Measurements from ENCODE around the gene KMT2B. TPM values are rescaled to one million over a fixed set of nuclear protein-coding genes. Genes with fewer than 3 reads are reported as not detected.

The KMT2B gene
- total and polyA plus RNA-seq, 2 donors (not counting 1 experiment from before 2014, with no cell fraction given), result 85.6 to 96.9 TPM

DNA sequence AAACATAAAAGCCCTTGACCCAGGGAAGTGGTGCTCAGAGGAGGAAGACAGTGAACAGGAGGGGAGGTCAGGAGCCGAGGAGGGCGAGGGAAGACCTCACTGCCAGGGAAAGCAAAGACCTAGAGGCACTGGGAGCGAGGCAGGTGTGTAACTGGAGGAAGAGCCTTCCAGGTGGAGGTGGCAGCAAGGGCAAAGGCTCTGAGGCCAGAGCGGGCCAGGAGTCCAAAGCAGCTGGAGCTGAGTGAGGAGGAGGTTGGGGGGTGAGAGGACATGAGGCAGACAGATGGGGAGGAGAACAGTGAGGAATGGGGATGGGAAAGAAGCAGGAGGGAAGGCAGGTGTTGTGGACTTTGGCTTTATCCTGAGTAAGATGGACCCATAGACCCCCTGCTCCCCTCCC, 47.8 kb upstream of the KMT2B start:
- H3K9ac ChIP-seq (ENCODE audit: low read length), result no peak overlapping the region
- Mint-ChIP-seq H3K9me3 (ENCODE audit: insufficient read depth) (no peaks in the 10 kb centered on the region), H3K27ac (no peak overlapping the region), H3K4me3 (no peak overlapping the region), H3K27me3 (peaks cover 26% of the 10 kb centered on the region), H3K4me1 (peaks cover 7% of the 10 kb centered on the region)
- TF ChIP-seq CTCF (IDR thresholded peaks at IDR 0.05) (no peak), EZH2 (IDR thresholded peaks at IDR 0.05; ENCODE audit: borderline replicate concordance, insufficient read depth, low read depth, low read length, poor library complexity, severe bottlenecking) (no peak)
- H3K9me3 ChIP-seq (ENCODE audit: control extremely low read depth in 1 of 3, control insufficient read depth in 2 of 3, insufficient read depth in 1 of 3, low read length in 2 of 3), result peaks cover 0 to 11% (median 0%) of the 10 kb centered on the region in 3 donors
- intact Hi-C loops (cut with micrococcal nuclease), result no loop called here
- 66% methylated on average over 4 of the region's 4 CpGs for WGBS (ENCODE audit: insufficient coverage)
- H3K4me2 ChIP-seq (replicated peaks; ENCODE audit: low read depth, low read length, poor library complexity, severe bottlenecking), result no peak overlapping the region
- H3K79me2 ChIP-seq (ENCODE audit: control insufficient read depth, insufficient read depth, low read length), result no peaks in the 10 kb centered on the region
- POLR2A ChIA-PET, result no interaction called here
- DNase-seq (no peak), ATAC-seq (ENCODE audit: low read depth) (no peak)
- H2AFZ ChIP-seq (ENCODE audit: insufficient read depth, low read depth, low read length, poor library complexity, severe bottlenecking), result no peak overlapping the region
- H3K27ac ChIP-seq (ENCODE audit: low read length in 2 of 2), result no peak overlapping the region
- CTCF ChIA-PET, result no interaction called here
- H3K27me3 ChIP-seq (replicated peaks in 1 of 4; ENCODE audit: control extremely low read depth in 1 of 4, control insufficient read depth in 3 of 4, insufficient read depth in 4 of 4, low read length in 3 of 4), result peaks cover 0 to 34% (median 13%) of the 10 kb centered on the region in 4 experiments
- H3K4me3 ChIP-seq (ENCODE audit: control extremely low read depth in 1 of 5, extremely low read depth in 1 of 5, insufficient read depth in 1 of 5, low read depth in 2 of 5, low read length in 4 of 5), result no peak overlapping the region
- H3K4me1 ChIP-seq (ENCODE audit: control insufficient read depth in 2 of 2, insufficient read depth in 2 of 2, low read length in 2 of 2), result peaks cover 8 to 9% of the 10 kb centered on the region in 2 donors
- H3K36me3 ChIP-seq (replicated peaks in 1 of 2; ENCODE audit: control extremely low read depth in 1 of 2, control insufficient read depth in 1 of 2, extremely low read depth in 1 of 2, insufficient read depth in 2 of 2, low read length in 1 of 2), result peaks cover 0 to 8% of the 10 kb centered on the region in 2 experiments
- no peaks in the 10 kb centered on the region for H4K20me1 ChIP-seq (ENCODE audit: control insufficient read depth, insufficient read depth, low read length, poor library complexity, severe bottlenecking)

GRCh38 chr19:35670686-35671085, 47.1 kb upstream of the KMT2B start:
- Histone ChIP-seq H3K4me1 (ENCODE audit: control insufficient read depth in 2 of 2, insufficient read depth in 2 of 2, low read length in 2 of 2) (peaks cover 8 to 9% of the 10 kb centered on the region in 2 donors), H2AFZ (ENCODE audit: insufficient read depth, low read depth, low read length, poor library complexity, severe bottlenecking) (no peak overlapping the region), H3K27ac (ENCODE audit: low read length in 2 of 2) (no peak overlapping the region), H3K79me2 (ENCODE audit: control insufficient read depth, insufficient read depth, low read length) (no peaks in the 10 kb centered on the region), H3K9ac (ENCODE audit: low read length) (no peak overlapping the region), H3K27me3 (replicated peaks in 1 of 4; ENCODE audit: control extremely low read depth in 1 of 4, control insufficient read depth in 3 of 4, insufficient read depth in 4 of 4, low read length in 3 of 4) (peaks cover 0 to 37% (median 13%) of the 10 kb centered on the region in 4 experiments), H4K20me1 (ENCODE audit: control insufficient read depth, insufficient read depth, low read length, poor library complexity, severe bottlenecking) (no peaks in the 10 kb centered on the region), H3K9me3 (ENCODE audit: control extremely low read depth in 1 of 3, control insufficient read depth in 2 of 3, insufficient read depth in 1 of 3, low read length in 2 of 3) (peaks cover 0 to 11% (median 0%) of the 10 kb centered on the region in 3 donors), H3K4me3 (ENCODE audit: control extremely low read depth in 1 of 5, extremely low read depth in 1 of 5, insufficient read depth in 1 of 5, low read depth in 2 of 5, low read length in 4 of 5) (no peak overlapping the region), H3K4me2 (replicated peaks; ENCODE audit: low read depth, low read length, poor library complexity, severe bottlenecking) (no peak overlapping the region), H3K36me3 (replicated peaks in 1 of 2; ENCODE audit: control extremely low read depth in 1 of 2, control insufficient read depth in 1 of 2, extremely low read depth in 1 of 2, insufficient read depth in 2 of 2, low read length in 1 of 2) (peaks cover 0 to under 1% of the 10 kb centered on the region in 2 experiments)
- ChIA-PET POLR2A (interaction anchor here (0.6 kb wide), 1 partner anchor 9 kb away, joined by 5 read pairs; no protein-coding TSS in a partner anchor), CTCF (no interaction called here)
- no CpG with 5 or more reads among the region's 1 CpG for WGBS (ENCODE audit: insufficient coverage)
- TF ChIP-seq EZH2 (IDR thresholded peaks at IDR 0.05; ENCODE audit: borderline replicate concordance, insufficient read depth, low read depth, low read length, poor library complexity, severe bottlenecking) (no peak), CTCF (IDR thresholded peaks at IDR 0.05) (no peak)
- Mint-ChIP-seq H3K4me3 (no peak overlapping the region), H3K27me3 (peaks cover 26% of the 10 kb centered on the region), H3K27ac (no peak overlapping the region), H3K9me3 (ENCODE audit: insufficient read depth) (no peaks in the 10 kb centered on the region), H3K4me1 (peaks cover 7% of the 10 kb centered on the region)
- intact Hi-C loops (cut with micrococcal nuclease), result no loop called here
- ATAC-seq (ENCODE audit: low read depth) (no peak), DNase-seq (no peak)
